Heart left ventricle (tissue), 16 donors: ENCODE results near the gene IL1RAPL1. TPM values are rescaled to one million over a fixed set of nuclear protein-coding genes. Genes with fewer than 3 reads are reported as not detected.

Experiments
- ATAC-seq, 4 donors: fragments of 200-7000 bp; cut with Tn5 transposase; one replicate each; pipeline ENCODE4 v1.9.1; 2020 to 2022; ENCODE audit warnings: moderate library complexity in 4 of 4, mild to moderate bottlenecking in 3 of 4, moderate number of reproducible peaks in 1 of 4
- DNase-seq, 5 donors: peaks; one replicate each; pipeline ENCODE4 v3.0.0-alpha.2; 2020
- H3K27ac ChIP-seq, 12 donors: fragments of 200-600 bp; sonication (generic) in 4 of 12; one replicate each; pipeline versions ENCODE4 v1.5.0 to v1.8.0; 2016 to 2022; ENCODE audit warnings: mild to moderate bottlenecking in 2 of 12
- H3K27me3 ChIP-seq, 9 donors: fragments of 200-600 bp; sonication (generic) in 2 of 9; one replicate each; pipeline versions ENCODE4 v1.5.1 to v1.8.0; 2016 to 2022; ENCODE audit warnings: mild to moderate bottlenecking in 3 of 9
- H3K36me3 ChIP-seq, 9 donors: fragments of 200-600 bp; sonication (generic) in 2 of 9; one replicate each; pipeline versions ENCODE4 v1.5.0 to v1.8.0; 2018 to 2022; ENCODE audit warnings: mild to moderate bottlenecking in 2 of 9
- H3K4me1 ChIP-seq, 12 donors: fragments of 200-600 bp; sonication (generic) in 4 of 12; one replicate each; pipeline versions ENCODE4 v1.5.0 to v1.8.0; 2016 to 2022; ENCODE audit warnings: mild to moderate bottlenecking in 3 of 12
- H3K4me3 ChIP-seq, 12 donors: fragments of 200-600 bp; sonication (generic) in 4 of 12; one replicate each; pipeline versions ENCODE4 v1.5.0 to v1.8.0; 2017 to 2022; ENCODE audit warnings: mild to moderate bottlenecking in 9 of 12, moderate library complexity in 4 of 12
- H3K9me3 ChIP-seq, 12 donors: fragments of 200-600 bp; sonication (generic) in 4 of 12; one replicate each; pipeline versions ENCODE4 v1.5.0 to v1.8.0; 2016 to 2022; ENCODE audit warnings: mild to moderate bottlenecking in 1 of 12
- CTCF ChIP-seq, 12 donors: fragments of 200-600 bp; sonication (generic) in 4 of 12; IDR thresholded peaks; one replicate each; pipeline versions ENCODE4 v1.5.0 to v1.8.0; 2018 to 2022; ENCODE audit warnings: antibody characterized with exemption in 12 of 12, mild to moderate bottlenecking in 5 of 12
- POLR2A ChIP-seq, 2 donors: fragments of 450-650 bp; IDR thresholded peaks; one replicate each; pipeline ENCODE4 v1.6.1; 2017; ENCODE audit warnings: antibody characterized with exemption in 2 of 2, mild to moderate bottlenecking in 2 of 2, moderate library complexity in 2 of 2
- WGBS, 4 donors: extraction: QIAGEN DNeasy Blood & Tissue Kit in 2 of 4; methylation state at CpG; one replicate each; pipeline versions ENCODE4 v1.1.5 to v1.1.7; 2013 to 2018; 5-methylcytosine and 5-hydroxymethylcytosine counted together
- intact Hi-C, 10 donors: fragments of 100-400 bp; cut with DNase I; formaldehyde crosslinking; loops; one replicate each; pipeline versions ENCODE4 v1.11.1 to v1.14.2; 2022
- polyA plus RNA-seq, 2 donors: library from polyadenylated mRNA; stranded (reverse); fragments of 200-250 nt; gene quantifications; one replicate each; pipeline ENCODE4 v1.2.3, GENCODE V29; 2013
- total RNA-seq, 9 donors: library from RNA; depleted of rRNA in 2 of 9; stranded (reverse); fragments of >200 nt in 2 of 9; fragmentation: NEBNext Ultra II Directional in 3 of 9; extraction: Animal tissue kit (Norgen Biotek cat#: 25700) in 3 of 9; gene quantifications; one replicate each; pipeline versions ENCODE4 v1.1.0 to v1.2.4, GENCODE V29; 2016 to 2023
- donor health status: ischemic (EF 13 %, LVEDD 7.1; RV severe dilation, severe dysfunction).
- donor health status: healthy with polysubstance abuse.
- donor health status: DM: no; HTN: yes; CAD: no.
- donor health status: DM: no; HTN: no; CAD: no.
- donor health status: ischemic (EF 25% LVEDD 6.9; RV normal size, moderate dysfunction).
- donor health status: ischemic (EF 25% LVEDD 5.7; RV mildly dilated, moderate dysfunction).
- donor health status: healthy.
- donor health status: DM: yes; HTN: yes; CAD: no.
- donor health status: ischemic (EF 35%, LVEDD 5.7; RV mildly dilated, moderate dysfunction).
- donor health status: nonischemic (EF 11% LVEDD 7.7; RV severe dilation, severe dysfunction).
- donor health status: DM: yes; HTN: yes; CAD: no.
- donor health status: PGD.
- donor health status: ischemic (EF 29% LVEDD 5.4; RV normal size, mild dysfunction).
- donor health status: nonischemic (EF 23%, LVEDD 6.1; RV moderate dilation, normal function).

The IL1RAPL1 gene
- total and polyA plus RNA-seq, 11 donors, result 0.42 to 4.7 (median 2.3) TPM

GRCh38 chrX:29841750-29842149 lies 1254.5 kb downstream of the IL1RAPL1 start:
- TF ChIP-seq POLR2A (IDR thresholded peaks at IDR 0.05), result no peak
- no peak for TF ChIP-seq CTCF (IDR thresholded peaks at IDR 0.05)
- Histone ChIP-seq H3K4me3 (no peak overlapping the region), H3K27me3 (no peaks in the 10 kb centered on the region), H3K9me3 (no peaks in the 10 kb centered on the region), H3K4me1 (no peaks in the 10 kb centered on the region), H3K27ac (no peak overlapping the region), H3K36me3 (no peaks in the 10 kb centered on the region)
- intact Hi-C loops, result no loop called here
- 42 to 54% (median 48%) methylated on average over 3 of the region's 3 CpGs for WGBS, 4 donors
- no peak for ATAC-seq
- no peak for DNase-seq

GRCh38 chrX:29842552-29842951 lies 1255.3 kb downstream of the IL1RAPL1 start:
- 68 to 93% (median 85%) methylated on average over 4 of the region's 4 CpGs for whole genome bisulfite sequencing, 4 donors
- intact Hi-C loops, result no loop called here
- no peak for ATAC-seq

GRCh38 chrX:29851857-29852605 lies 1264.8 kb downstream of the IL1RAPL1 start:
- DNase-seq (no peak), ATAC-seq (no peak)
- WGBS, 4 donors, result 51 to 76% (median 63%) methylated on average over 4 of the region's 4 CpGs
- TF ChIP-seq POLR2A (IDR thresholded peaks at IDR 0.05) (no peak), CTCF (IDR thresholded peaks at IDR 0.05) (no peak)
- no peak overlapping the region for H3K27ac ChIP-seq
- no peak overlapping the region for H3K4me3 ChIP-seq
- intact Hi-C loops, result no loop called here
- no peaks in the 10 kb centered on the region for H3K9me3 ChIP-seq
- no peaks in the 10 kb centered on the region for H3K36me3 ChIP-seq
- H3K4me1 ChIP-seq, result peaks cover 0 to 5% (median 0%) of the 10 kb centered on the region in 12 donors
- H3K27me3 ChIP-seq, result no peaks in the 10 kb centered on the region

More at GRCh38 chrX:29842552-29842951, 1255.3 kb downstream of the IL1RAPL1 start:
- no peak for DNase-seq
- Histone ChIP-seq H3K9me3 (no peaks in the 10 kb centered on the region), H3K27ac (no peak overlapping the region), H3K4me3 (no peak overlapping the region), H3K36me3 (no peaks in the 10 kb centered on the region), H3K27me3 (no peaks in the 10 kb centered on the region), H3K4me1 (no peaks in the 10 kb centered on the region)
- TF ChIP-seq CTCF (IDR thresholded peaks at IDR 0.05) (no peak), POLR2A (IDR thresholded peaks at IDR 0.05) (no peak)

- H3K27me3 ChIP-seq, result no peaks in the 10 kb centered on the region
- no peak for DNase-seq
- TF ChIP-seq CTCF (IDR thresholded peaks at IDR 0.05), result no peak
- no peak for TF ChIP-seq POLR2A (IDR thresholded peaks at IDR 0.05)
- no peak overlapping the region for H3K4me3 ChIP-seq
- peaks cover 0 to 5% (median 0%) of the 10 kb centered on the region in 12 donors for H3K4me1 ChIP-seq
- H3K9me3 ChIP-seq, result no peaks in the 10 kb centered on the region
- intact Hi-C loops, result no loop called here
- no peaks in the 10 kb centered on the region for H3K36me3 ChIP-seq
- ATAC-seq, result no peak
- no peak overlapping the region for H3K27ac ChIP-seq
These were observed 1265.5 kb downstream of the IL1RAPL1 start for GRCh38 chrX:29852767-29853166.
